ENCODE measurements around the gene PCSK5. TPM values are rescaled to one million over a fixed set of nuclear protein-coding genes. Genes with fewer than 3 reads are reported as not detected.

PCSK5 gene
- total RNA-seq, 1 experiment from 2014 or later: 6.9 TPM

- TF ChIP-seq CTCF (IDR thresholded peaks at IDR 0.05 in 2 of 3, conservative IDR thresholded peaks at IDR 0.05 in 1 of 3; ENCODE audit: borderline replicate concordance in 1 of 3, insufficient read depth in 1 of 3, low read depth in 2 of 3, low read length in 2 of 3): peak; percentile 38 to 59 (median 49); a peak in 5 of 6 replicates
- no peak for TF ChIP-seq ZFX (IDR thresholded peaks at IDR 0.05)
- TF ChIP-seq RAD21 (IDR thresholded peaks at IDR 0.05; ENCODE audit: low read depth): peak; percentile 62
- no peak for TF ChIP-seq EZH2 (IDR thresholded peaks at IDR 0.05)
- peak; percentile 63 for ATAC-seq
- no peaks in the 10 kb centered on the region for H3K79me2 ChIP-seq (ENCODE audit: insufficient read depth, low read length)
- 0 out of 2 replicates have a peak, but pooled peaks cover 4% of the 10 kb centered on the region for H3K27me3 ChIP-seq (ENCODE audit: insufficient read depth, low read length)
- no peaks in the 10 kb centered on the region for H3K36me3 ChIP-seq (ENCODE audit: control insufficient read depth in 1 of 2, insufficient read depth in 2 of 2, low read length in 2 of 2)
- peak overlapping the region; percentile 56 for H2AFZ ChIP-seq (ENCODE audit: low read depth, low read length, poor library complexity, severe bottlenecking)
- no peak overlapping the region for H3K4me3 ChIP-seq (replicated peaks in 1 of 2; ENCODE audit: low read depth in 1 of 2, low read length in 2 of 2)
- H3K4me2 ChIP-seq (ENCODE audit: low read length): no peak overlapping the region
- ChIA-PET CTCF (interaction anchor here (0.7 to 1.3 kb wide), 12 partner anchors 8 to 1082 kb away, joined by 3 to 18 read pairs (median 4); no protein-coding TSS in a partner anchor), POLR2A (interaction anchor here (1.5 kb wide), 1 partner anchor 35 kb away, joined by 4 read pairs; the partner anchor contains the start of gene PCSK5), RAD21 (ENCODE audit: low non-redundant PET in 1 of 2, low total read pairs in 2 of 2, uncharacterized antibody in 2 of 2, unreplicated experiment in 2 of 2) (no interaction called here)
- intact Hi-C loops (cut with micrococcal nuclease): loop anchor here (5.0 kb wide), 1 partner anchor 588 kb away; no protein-coding TSS in a partner anchor
- H3K9me2 ChIP-seq (ENCODE audit: insufficient read depth): no peaks in the 10 kb centered on the region
- no peaks in the 10 kb centered on the region for H3K9me3 ChIP-seq (ENCODE audit: control insufficient read depth in 1 of 2, insufficient read depth in 1 of 2, low read depth in 1 of 2, low read length in 2 of 2)
- BruUV-seq (replicated peaks): no TSS peak
- no peak overlapping the region for H3K27ac ChIP-seq (ENCODE audit: low read depth, low read length)
- H3K4me1 ChIP-seq (ENCODE audit: control insufficient read depth in 1 of 2, insufficient read depth in 2 of 2, low read length in 2 of 2): no peaks in the 10 kb centered on the region
- no peaks in the 10 kb centered on the region for H4K20me1 ChIP-seq (ENCODE audit: insufficient read depth)
- DNase-seq (ENCODE audit: low read depth, low spot score): peak; percentile 18
- no peak overlapping the region for H3K9ac ChIP-seq (ENCODE audit: low read length)
Observed at GRCh38 chr9:75855509-75855908, 35.0 kb upstream of the PCSK5 start.

- H3K27me3 ChIP-seq (ENCODE audit: insufficient read depth, low read length): 0 out of 2 replicates have a peak, but pooled peaks cover 4% of the 10 kb centered on the region
- no peak overlapping the region for H2AFZ ChIP-seq (ENCODE audit: low read depth, low read length, poor library complexity, severe bottlenecking)
- ATAC-seq: no peak
- H3K9ac ChIP-seq (ENCODE audit: low read length): no peak overlapping the region
- no peaks in the 10 kb centered on the region for H3K9me3 ChIP-seq (ENCODE audit: control insufficient read depth in 1 of 2, insufficient read depth in 1 of 2, low read depth in 1 of 2, low read length in 2 of 2)
- BruUV-seq (replicated peaks): no TSS peak
- no peaks in the 10 kb centered on the region for H3K9me2 ChIP-seq (ENCODE audit: insufficient read depth)
- no peaks in the 10 kb centered on the region for H3K79me2 ChIP-seq (ENCODE audit: insufficient read depth, low read length)
- H3K4me2 ChIP-seq (ENCODE audit: low read length): no peak overlapping the region
- H3K27ac ChIP-seq (ENCODE audit: low read depth, low read length): no peak overlapping the region
- no peaks in the 10 kb centered on the region for H4K20me1 ChIP-seq (ENCODE audit: insufficient read depth)
- POLR2A ChIA-PET: no interaction called here
- CTCF ChIA-PET: no interaction called here
- H3K4me3 ChIP-seq (replicated peaks in 1 of 2; ENCODE audit: low read depth in 1 of 2, low read length in 2 of 2): no peak overlapping the region
- H3K36me3 ChIP-seq (ENCODE audit: control insufficient read depth in 1 of 2, insufficient read depth in 2 of 2, low read length in 2 of 2): no peaks in the 10 kb centered on the region
- intact Hi-C loops (cut with micrococcal nuclease): loop anchor here (5.0 kb wide), 1 partner anchor 591 kb away; no protein-coding TSS in a partner anchor
- no peaks in the 10 kb centered on the region for H3K4me1 ChIP-seq (ENCODE audit: control insufficient read depth in 1 of 2, insufficient read depth in 2 of 2, low read length in 2 of 2)
- DNase-seq (ENCODE audit: low read depth, low spot score): no peak
- RAD21 ChIA-PET (ENCODE audit: low non-redundant PET in 1 of 2, low total read pairs in 2 of 2, uncharacterized antibody in 2 of 2, unreplicated experiment in 2 of 2): no interaction called here
- no peak for TF ChIP-seq ATF3 (IDR thresholded peaks at IDR 0.05)
- no peak for TF ChIP-seq CBX3 (IDR thresholded peaks at IDR 0.05; ENCODE audit: low read depth)
- TF ChIP-seq EZH2 (IDR thresholded peaks at IDR 0.05): no peak
- no peak for TF ChIP-seq RAD21 (IDR thresholded peaks at IDR 0.05; ENCODE audit: low read depth)
- TF ChIP-seq SIN3A (IDR thresholded peaks at IDR 0.05; ENCODE audit: low read depth): no peak
- no peak for TF ChIP-seq ZNF274 (IDR thresholded peaks at IDR 0.05; ENCODE audit: low read depth, low read length)
- no peak for TF ChIP-seq TCF7L2 (IDR thresholded peaks at IDR 0.05; ENCODE audit: borderline replicate concordance, extremely low read depth, insufficient read depth, insufficient read length)
- no peak for TF ChIP-seq SP1 (IDR thresholded peaks at IDR 0.05; ENCODE audit: low read depth)
- TF ChIP-seq EGR1 (IDR thresholded peaks at IDR 0.05; ENCODE audit: low read depth): no peak
- TF ChIP-seq ELF1 (IDR thresholded peaks at IDR 0.05; ENCODE audit: borderline replicate concordance, low read depth): no peak
- TF ChIP-seq REST (IDR thresholded peaks at IDR 0.05; ENCODE audit: low read depth): no peak
- no peak for TF ChIP-seq YY1 (IDR thresholded peaks at IDR 0.05; ENCODE audit: extremely low read depth, insufficient replicate concordance, low read depth, low read length)
- no peak for TF ChIP-seq ZFX (IDR thresholded peaks at IDR 0.05)
Observed at GRCh38 chr9:75858497-75859092, 31.9 kb upstream of the PCSK5 start.
